Stimulated activated CD8-positive, alpha-beta memory T cell treated with anti-CD3 and anti-CD28 coated beads, Interleukin-7, amount 100 ng/mL, for 4 hours (primary cell): ENCODE measurements around the gene DHX35.
"Not testable (repeated sequence)": the region's sequence is repeated elsewhere in the genome, so short reads cannot be mapped to it uniquely, and the experiment has no call there.

ENCODE experiments used
- DNase-seq, 2 donors: peaks; one replicate each; pipeline ENCODE4 v3.0.0-alpha.2; 2020; ENCODE audit warnings: low read depth in 2 of 2

DHX35 gene

DNA sequence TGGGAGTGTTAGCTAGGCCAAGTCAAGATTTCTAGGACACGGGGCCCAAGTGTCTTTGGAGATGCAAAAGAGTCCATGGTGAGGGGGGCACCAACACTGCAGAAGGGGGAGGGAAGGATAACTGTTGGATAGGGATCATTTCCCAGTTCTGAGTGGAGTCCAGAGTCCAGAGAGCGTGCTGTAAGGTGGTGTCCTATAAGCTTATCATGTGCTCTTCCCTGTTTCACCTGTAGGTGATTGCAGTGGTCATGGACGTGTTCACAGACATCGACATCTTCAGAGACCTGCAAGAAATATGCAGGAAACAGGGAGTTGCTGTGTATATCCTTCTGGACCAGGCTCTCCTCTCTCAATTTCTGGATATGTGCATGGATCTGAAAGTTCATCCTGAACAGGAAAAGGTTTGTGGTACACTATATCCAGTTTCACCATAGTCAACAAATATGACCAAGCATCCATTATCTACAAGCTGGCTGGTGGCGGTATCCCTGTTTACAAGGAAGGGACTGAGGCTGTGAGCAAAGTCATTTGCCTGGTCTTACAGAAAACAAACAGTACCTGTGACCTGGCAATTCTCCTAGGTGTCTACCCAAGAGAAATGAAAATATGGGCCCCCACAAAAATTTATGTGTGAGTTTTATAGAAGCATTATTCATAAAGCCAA lies 20.3 kb upstream of the DHX35 start:
- DNase-seq, result no peak

DNA sequence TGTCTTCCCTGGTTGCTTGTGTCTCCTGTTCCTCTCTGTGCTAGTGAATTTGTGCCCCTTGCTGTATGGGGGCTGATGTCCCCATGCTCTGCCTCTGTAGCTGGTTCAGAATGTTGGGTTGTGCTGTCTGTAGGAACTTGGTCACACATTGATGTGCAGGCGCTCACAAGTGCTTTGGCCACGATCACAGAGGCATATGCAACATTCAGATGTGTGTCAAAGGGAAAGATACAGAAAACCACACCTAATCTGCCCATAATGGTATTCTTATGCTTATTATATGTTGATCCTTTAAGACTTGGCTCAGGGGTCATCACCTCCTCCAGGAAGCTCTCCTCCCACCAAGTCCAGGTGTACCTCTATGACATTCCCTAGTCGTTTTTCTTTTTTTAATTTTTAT lies 17.1 kb upstream of the DHX35 start:
- DNase-seq, result no peak

DNA sequence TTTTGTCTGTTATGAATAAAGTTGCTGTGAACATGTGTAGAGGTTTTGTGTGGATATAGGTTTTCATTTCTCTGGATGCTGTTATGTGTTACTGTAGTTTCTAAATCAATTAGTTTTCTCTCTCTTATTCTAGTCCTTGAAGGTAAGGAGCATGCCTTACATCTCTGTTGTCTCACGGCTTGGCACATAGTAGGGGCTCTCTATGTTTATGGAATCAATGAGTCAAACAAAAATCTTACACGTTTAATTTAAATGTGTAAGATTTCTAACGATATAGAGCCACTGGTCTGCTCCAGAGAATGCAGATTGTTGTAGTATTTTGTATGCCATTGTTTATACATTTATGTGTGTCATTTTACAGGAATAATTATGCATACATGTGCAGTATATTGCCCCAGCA lies 15.3 kb upstream of the DHX35 start:
- DNase-seq, result no peak

DNA sequence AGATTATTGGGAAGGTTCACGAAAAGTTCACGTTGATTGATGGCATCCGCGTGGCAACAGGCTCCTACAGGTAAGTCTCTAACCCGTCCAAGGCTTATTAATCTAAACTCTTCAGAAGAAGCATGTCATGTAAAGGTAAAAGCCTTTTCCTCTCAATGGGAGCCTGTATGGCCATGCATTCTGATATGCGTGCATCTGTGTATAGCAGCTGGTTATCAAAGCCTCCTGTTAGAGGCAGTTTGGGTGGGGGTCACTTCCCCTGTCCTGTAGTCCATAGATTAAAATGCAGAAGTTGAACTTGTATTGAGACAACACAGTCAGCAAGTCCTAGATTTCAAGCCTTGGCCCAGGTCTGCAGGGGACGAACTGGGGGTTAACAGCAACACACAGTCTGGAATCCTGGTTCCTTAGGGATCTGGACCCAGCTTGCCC lies 14.2 kb upstream of the DHX35 start:
- DNase-seq, result no peak

DNA sequence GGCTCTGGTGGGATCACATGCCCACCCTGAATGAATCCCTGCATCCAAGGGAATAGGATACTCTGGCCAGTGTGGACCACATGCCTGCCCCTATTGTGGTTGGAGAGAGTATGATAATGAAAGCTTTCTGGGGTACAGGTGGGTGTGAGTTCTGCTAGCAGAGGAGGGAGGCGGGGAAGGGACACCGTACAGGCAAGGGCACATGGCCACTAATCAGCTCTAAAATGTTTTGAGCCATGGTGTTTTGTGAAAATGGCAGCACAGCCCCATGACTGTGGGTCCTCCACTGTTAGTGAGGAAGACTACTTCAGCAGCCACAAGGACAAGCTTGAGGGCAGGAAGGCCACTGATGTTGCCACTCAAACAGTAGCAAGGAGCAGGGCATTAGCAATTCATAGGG lies 11.9 kb upstream of the DHX35 start:
- DNase-seq, result no peak

DNA sequence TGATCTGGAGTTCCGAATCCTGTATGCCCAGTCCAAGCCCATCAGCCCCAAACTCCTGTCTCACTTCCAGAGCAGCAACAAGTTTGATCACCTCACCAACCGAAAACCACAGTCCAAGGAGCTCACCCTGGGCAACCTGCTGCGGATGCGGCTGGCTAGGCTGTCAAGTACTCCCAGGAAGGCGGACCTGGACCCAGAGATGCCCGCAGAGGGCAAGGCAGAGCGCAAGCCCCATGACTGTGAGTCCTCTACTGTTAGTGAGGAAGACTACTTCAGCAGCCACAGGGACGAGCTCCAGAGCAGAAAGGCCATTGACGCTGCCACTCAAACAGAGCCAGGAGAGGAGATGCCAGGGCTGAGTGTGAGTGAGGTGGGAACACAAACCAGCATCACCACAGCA lies 10.5 kb upstream of the DHX35 start:
- no peak for DNase-seq

DNA sequence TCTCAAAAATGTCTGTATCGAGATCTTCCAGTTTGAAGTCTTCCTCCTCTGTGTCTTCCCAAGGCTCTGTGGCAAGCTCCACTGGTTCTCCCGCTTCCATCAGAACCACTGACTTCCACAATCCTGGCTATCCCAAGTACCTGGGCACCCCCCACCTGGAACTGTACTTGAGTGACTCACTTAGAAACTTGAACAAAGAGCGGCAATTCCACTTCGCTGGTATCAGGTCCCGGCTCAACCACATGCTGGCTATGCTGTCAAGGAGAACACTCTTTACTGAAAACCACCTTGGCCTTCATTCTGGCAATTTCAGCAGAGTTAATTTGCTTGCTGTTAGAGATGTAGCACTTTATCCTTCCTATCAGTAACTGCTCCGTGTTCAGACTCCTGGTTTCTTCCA lies 10.0 kb upstream of the DHX35 start:
- DNase-seq, result no peak

DNA sequence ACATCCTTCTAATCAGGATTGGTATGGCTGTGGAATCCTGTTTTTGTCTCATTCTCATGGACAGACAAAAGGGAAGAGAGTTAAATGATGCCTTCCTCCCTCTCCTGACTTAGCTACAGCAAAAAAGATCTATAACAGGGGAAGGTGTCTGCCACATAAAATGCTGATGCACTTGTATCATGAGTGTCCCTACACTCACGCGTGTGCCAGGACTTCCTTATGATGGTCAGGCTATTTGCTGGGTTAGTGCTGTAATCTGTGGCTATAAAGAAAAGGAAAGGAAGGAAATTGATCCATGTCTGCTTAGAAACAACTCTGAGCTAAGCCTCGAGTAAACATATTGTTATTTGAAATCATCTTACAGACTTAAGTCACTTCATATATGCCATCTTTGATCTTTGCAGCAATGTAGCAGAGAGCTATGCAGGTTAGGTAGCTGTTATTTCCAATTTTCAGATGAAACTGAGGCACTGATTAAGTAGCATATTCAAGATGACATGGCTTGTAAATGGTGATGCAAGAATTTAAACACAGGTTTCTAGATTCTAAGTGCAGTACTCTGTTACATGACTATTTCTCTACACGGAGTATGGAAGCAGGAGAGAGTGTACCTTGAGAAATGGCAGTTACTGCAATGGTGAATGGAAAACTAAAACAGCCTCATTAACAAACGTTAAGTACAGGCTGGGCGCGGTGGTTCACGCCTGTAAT lies 8.4 kb upstream of the DHX35 start:
- DNase-seq, result no peak

DNA sequence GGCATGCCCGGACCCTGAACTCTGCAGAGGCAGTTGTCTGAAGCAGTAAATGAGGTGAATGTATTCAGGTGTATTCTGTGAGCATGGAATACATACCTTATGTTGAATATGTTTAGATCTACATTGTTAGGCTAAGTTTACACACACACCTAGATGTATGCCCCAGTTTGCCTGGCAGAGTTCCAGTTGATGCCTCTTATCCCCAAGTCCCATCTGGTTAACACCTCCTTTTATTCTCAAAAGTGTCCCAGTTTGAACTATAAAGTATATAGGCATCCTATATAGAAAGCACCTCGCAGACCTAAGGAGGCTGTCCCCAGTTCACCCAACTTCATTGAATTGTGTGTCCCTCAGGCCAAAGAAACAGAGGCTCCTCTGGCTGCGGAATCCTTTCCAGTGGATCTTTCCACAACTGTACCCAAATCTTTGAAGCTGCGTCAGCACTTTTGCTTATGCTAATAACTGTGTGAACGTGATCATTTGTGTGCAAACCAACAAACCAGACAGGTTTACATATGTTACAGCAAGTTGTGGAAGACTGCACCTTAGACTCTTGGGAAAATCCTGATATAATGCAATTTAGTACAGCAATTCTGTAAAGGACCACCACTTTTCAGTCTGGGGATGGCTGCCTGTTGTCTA lies 4.8 kb upstream of the DHX35 start:
- DNase-seq, result no peak

DNA sequence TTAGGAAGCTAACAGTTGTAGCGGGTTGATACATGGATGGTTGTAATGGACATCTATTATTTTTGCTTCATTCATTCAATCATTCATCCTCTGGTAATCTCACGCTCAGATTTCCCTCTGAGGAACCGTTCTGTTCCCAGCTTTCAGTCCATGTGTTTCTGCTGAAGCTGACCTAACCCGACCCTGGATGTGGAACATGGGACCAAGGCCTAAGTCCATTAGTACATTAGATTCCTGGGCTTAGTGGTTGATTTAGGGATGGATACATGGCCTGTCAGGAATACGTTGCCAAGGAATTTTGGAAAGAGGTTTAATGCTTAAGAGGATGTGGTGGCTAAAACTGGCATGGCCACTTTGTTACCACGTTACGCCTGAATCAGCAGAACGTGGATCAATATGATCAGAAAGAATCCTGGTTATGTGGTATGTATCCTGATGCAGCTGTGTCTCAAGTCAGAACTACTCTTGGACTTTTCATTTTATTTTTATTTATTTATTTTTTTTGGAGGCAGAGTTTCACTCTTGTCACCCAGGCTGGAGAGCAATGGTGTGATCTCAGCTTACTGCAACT lies 4.1 kb upstream of the DHX35 start:
- DNase-seq, result no peak

DNA sequence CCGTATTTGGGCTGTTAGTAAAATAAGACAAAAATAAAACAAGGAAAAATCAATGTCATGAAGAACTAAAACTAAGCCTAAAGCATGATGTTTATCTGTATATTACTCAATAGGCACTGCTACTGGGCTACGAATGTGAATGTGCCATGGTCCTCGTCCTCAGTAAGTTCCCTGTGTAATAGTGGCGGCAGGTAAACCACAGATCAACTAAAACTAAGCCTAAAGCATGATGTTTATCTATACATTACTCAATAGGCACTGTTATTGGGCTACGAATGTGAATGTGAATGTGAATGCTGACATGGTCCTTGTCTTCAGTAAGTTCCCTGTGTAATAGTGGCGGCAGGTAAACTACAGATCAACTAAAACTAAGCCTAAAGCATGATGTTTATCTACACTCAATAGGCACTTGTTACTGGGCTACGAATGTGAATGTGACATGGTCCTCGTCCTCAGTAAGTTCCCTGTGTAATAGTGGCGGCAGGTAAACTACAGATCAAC lies 1.9 kb upstream of the DHX35 start:
- DNase-seq, result not testable (repeated sequence)

DNA sequence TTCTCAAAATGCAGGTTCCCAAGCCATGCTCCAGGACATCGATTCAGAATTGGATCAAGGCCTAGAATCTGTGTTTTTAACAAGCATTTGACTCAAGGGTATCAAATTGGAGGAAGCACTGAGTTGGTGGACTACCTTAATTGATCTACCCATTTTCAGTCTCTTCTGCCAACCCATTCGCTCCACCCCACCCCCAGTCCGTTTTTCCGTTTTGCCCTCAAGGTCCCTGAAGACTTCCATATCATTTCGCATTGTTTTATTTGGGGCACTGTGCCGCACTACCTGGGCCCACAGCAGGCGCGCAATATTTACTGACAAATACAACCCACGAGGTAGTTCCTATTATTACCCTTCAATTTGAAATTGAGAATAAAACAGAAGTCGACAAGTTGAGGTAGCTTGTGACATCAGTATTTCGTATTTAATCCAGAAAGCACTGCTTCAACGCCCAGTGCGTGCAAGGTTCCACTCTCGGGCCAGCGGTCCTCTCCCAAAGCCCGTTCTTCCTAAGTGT lies 557 bp upstream of the DHX35 start:
- peak in 1 of 2 donors; percentile 2 for DNase-seq

DNA sequence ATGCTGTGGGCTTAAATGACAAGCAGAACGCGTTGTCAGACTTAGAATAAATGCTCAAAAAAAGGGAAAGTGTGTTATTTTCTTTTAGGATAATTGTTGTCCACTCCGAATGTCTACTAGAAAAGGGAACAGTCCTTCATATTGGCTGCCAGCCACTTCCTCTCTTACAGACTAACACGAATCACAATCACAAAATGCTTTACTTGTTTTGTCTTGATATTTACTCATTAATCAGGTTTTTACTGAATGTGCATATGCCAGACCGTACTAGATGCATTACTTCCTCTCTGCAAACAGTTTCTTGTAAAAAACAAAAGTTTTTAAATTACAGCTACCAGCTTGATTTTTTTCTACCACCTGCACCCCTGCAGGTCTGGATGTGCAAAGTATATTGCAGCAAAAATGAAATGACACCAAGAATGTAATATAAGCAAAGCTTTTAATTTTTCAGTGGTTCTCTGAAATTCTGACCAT lies 821 bp downstream of the DHX35 start:
- DNase-seq, result no peak

DNA sequence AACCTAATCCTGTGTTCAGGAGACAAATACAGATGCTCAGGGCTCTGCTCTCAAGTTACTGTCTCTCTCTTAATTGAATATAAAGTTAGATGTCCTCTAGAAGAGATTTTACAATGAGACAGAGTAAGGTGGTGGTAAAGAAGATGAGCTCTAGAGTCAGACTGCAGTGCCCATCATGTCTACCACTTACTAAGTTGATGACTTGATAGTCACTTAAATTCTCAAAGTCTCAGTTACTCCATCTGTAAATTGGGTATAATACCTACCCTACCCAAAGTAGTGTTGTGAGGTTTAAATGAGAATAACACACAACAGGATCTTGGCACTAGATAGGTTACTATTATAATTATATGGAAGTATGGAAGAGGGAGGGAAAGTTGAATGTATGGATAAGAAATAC lies 1.6 kb downstream of the DHX35 start:
- DNase-seq, result no peak

DNA sequence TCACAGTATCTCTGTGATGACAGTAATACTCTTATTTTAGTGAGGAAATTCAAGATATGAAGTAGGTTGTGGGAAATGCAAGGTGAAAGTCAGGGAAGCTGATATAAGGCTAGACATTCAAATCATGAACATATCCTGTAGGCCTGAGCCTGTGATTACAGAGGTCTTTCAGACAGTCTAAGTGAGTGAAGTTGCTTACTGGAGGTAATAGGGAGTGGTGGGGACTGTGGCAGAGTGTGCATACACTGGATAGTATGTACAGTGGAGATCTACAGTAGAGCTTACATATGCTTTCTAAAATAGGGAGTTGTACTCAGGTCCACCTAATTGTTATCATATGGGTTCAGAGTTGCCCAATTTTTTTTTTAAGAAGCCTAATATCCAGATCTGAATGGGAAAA lies 3.1 kb downstream of the DHX35 start:
- DNase-seq, result no peak

DNA sequence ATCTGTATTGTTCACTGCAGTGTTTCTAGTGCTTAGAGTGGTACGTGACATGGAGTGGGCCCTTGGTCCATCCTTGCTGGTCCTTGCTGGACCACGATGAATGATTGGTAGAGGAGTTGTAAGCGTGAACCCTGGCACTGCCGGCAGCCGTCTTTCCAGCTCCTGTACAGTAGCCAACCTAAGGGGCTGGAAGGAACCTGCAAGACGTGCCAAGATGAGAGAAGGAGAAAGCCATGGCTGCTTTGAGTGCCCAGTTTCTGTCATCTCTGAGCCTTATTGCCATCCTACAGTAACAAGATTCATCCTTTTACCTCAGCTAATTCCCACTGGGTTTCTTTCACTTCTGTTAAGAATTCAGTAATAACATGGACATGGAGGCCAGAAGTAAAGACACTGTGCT lies 5.9 kb downstream of the DHX35 start:
- no peak for DNase-seq

DNA sequence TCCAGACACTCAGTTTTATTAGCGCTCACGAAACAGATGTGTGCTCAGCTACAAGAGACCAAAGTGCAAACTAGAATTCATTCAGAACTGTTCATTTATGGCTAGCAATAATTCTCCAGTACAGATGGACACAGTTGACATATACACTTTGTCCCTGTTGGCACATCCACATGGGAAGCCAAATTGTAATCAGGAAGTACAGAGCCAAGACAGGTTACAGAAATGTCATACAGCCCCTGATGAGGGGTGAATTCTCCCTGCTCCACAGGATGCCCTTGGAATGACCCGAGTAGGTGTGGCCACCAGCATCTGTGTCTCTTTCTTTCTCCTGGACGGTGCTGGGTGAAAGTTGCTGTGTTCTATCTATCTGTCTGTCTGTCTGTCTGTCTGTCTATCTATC lies 7.6 kb downstream of the DHX35 start:
- DNase-seq, result no peak

DNA sequence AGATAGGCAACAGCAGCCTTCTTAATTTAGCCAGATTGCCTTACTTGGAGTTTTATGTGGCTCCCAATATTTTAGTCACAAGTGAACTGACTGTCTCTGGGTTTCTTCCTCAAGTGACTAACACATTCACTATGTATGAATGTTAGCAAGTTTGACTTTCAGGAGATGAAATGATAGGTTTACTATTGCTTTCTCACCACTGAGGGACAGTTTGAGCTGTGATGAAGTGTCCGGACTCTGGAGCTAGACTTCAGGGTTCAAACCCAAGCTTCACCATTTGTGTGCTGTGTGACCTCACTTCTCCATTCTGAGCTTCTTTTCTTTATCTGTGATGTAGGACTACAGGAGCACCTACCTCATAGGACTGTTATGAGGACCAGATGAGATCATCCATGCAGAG lies 8.2 kb downstream of the DHX35 start:
- DNase-seq, result no peak

DNA sequence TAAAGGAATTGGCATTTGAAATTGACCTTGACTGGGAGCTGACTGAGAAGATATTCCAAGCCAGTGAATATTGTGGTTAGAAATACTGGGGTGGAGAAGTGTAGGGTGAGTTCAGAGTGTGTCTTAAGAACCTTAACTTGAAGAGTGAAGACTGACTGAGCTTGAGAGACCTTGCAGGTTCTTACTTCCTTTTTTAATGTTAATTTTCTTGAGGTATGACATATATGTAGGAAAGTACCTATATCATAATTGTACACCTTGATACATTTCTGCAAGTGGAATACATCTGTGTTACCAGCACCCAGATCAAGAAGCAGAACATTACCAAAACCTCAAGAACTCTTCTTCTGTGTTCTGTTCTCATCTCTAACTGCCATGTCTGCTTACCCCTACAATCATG lies 11.0 kb downstream of the DHX35 start:
- no peak for DNase-seq

DNA sequence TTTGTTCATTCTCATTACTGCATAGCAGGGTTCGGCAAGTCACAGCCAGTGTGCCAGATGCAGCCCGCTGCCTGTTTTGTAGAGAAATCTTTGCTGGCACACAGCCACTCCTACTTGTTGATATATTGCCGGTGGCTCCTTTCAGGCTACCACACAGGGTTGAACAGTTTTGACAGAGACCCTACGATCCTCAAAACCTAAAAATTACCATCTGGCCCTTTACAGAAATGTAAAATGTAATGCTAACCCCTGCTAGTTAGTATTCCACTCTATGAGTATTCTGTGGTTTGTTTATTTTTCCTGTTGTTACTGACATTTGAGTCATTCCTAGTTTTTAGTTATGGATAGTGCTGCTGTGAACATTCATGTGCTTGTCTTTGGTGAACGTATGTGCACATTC lies 11.5 kb downstream of the DHX35 start:
- no peak for DNase-seq

DNA sequence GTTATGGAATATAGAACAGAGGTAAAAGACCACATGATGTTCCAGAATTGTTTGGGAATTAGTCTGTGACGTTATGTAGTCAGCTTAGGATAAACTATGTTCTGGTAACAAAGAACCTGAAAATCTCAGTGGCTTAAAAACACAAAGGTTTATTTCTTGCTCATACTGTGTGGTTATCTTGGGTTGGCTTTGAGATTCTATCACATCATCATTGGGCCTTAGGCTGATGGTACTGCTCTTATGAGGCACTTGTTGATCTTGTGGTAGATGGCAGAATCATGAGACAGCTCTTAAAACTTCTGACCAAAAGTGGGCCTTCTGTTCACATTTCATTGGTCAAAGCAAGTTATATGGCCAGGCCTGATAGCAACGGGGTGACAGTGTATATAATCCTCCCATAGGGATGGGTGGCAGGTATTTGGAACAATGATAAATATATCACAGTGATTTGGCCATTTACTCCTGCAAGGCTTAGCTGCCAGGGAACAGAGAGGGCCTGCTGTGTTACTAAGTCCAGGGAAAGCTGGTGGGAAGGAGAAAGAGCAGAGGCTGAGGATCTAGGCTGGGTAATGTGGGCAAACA lies 13.5 kb downstream of the DHX35 start:
- no peak for DNase-seq

DNA sequence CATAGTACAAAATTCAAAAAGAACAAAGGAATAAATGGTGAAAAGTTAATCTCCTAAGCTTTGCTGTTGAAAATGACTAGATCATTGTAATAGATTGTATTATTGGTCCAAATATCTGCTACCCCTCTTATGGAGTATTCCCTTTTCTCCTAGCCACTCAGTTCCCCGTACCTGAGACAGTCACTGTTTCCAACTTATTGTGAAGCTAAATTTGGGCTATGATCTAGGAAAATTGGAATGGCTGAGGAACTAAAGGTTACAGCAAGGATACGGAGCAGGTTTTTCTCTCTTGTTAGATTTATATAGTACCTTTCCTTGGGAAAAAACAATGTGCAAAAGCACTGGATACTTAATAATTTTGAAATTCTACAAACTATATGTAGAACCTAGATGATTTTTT lies 17.3 kb downstream of the DHX35 start:
- DNase-seq, result no peak
